ENCODE results near the gene SESN3.

The SESN3 gene

GRCh38 chr11:95119361-95120060 is 111.5 kb downstream of the SESN3 start:
- DNase-seq (ENCODE audit: low read depth) = no peak

DNA sequence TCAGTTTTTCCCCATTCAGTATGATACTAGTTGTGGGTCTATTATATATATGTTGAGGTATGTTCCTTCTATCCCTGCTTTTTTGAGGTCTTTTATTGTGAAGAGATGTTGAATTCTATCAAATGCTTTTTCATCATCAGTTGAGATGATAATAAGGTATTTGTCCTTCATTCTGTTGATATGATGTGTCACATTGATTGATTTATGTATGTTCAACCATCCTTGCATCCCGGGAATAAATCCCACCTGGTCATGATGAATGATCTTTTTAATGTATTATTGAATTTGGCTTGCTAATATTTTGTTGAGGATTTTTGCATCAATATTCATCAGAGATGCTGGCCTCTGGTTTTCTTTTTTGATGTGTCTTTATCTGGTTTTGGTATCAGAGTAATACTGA is 115.4 kb downstream of the SESN3 start:
- no peak for DNase-seq (ENCODE audit: low read depth)

All from activated T-cell treated with anti-CD3 and anti-CD28 coated beads for 48 hours (primary cell).